ENCODE data around the gene DHX9. TPM values are rescaled to one million over a fixed set of nuclear protein-coding genes. Genes with fewer than 3 reads are reported as not detected.

DHX9 gene
- total RNA-seq, 2 donors from 2014 or later: 44.7 to 55.5 TPM

GRCh38 chr1:182935716-182936115, 96.6 kb downstream of the DHX9 start:
- DNase-seq (ENCODE audit: low spot score): no peak
- peaks cover 6 to 11% of the 10 kb centered on the region in 2 donors for H3K9me3 ChIP-seq
- no peak overlapping the region for H3K27ac ChIP-seq
- H3K36me3 ChIP-seq: no peaks in the 10 kb centered on the region
- no peak overlapping the region for H3K4me3 ChIP-seq
- no peaks in the 10 kb centered on the region for H3K27me3 ChIP-seq
- H3K4me1 ChIP-seq: no peaks in the 10 kb centered on the region
- TF ChIP-seq CTCF (IDR thresholded peaks at IDR 0.05): no peak

Other genes starting within 250 kb of the DHX9 start
- 1 to 10 TPM; 1.4 to 2.2 TPM for gene RGS16, start 235.0 kb upstream of the DHX9 start, total RNA-seq
- under 1 TPM in 1 of 2 donors, not detected in 1; 0.31 TPM for gene RGS8, start 154.8 kb upstream of the DHX9 start, total RNA-seq
- 1 to 10 TPM; 3.4 to 4.8 TPM for gene NPL, start 49.6 kb upstream of the DHX9 start, total RNA-seq
- gene SHCBP1L, start 113.8 kb downstream of the DHX9 start, total RNA-seq: not detected
- gene LAMC1, start 184.1 kb downstream of the DHX9 start, total RNA-seq: 100 to 1,000 TPM; 154 to 159 TPM

Measured in right atrium auricular region (tissue), 2 donors.